ENCODE data around the gene CAPNS1.
"Not testable (repeated sequence)": the region's sequence is repeated elsewhere in the genome, so short reads cannot be mapped to it uniquely, and the experiment has no call there.

CAPNS1 gene

DNA sequence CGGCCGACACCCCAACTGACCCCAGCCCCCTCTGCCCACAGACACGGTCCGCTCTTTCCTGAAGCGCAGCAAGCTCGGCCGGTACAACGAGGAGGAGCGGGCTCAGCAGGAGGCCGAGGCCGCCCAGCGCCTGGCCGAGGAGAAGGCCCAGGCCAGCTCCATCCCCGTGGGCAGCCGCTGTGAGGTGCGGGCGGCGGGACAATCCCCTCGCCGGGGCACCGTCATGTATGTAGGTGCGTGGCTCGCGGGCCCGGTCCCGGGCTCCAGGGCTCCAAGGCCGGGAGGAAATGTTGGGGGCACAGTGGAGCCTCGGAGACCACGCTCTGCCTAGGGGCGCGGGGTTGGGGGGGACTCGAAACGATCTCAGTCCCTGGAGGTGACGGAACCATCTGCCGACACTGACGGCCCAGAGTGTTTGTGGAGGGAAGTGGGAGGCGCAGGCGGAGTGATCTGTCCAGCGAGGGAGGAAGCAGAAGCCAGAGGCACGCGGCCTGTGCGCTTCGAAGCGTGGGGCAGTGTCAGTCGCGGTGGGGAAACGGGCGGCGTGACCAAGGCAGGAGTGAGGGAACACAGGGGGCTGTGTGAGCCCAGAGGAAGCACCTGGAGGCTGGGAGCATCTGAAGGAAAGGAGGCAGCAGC lies 18.3 kb upstream of the CAPNS1 start:
- Histone ChIP-seq H3K27me3 (ENCODE audit: low read depth) (no peaks in the 10 kb centered on the region), H3K9me3 (no peaks in the 10 kb centered on the region), H3K36me3 (replicated peaks) (peaks cover 43% of the 10 kb centered on the region), H3K4me3 (no peak overlapping the region), H3K4me1 (peaks cover 6% of the 10 kb centered on the region)
- in situ Hi-C loops (cut with MboI; ENCODE audit: low sequenced_read_pairs) = no loop called here
- no peak for DNase-seq (ENCODE audit: low spot score in 2 of 2)

- in situ Hi-C loops (cut with MboI; ENCODE audit: low sequenced_read_pairs) = loop anchor here (5.0 kb wide), 1 partner anchor 47 kb away; no protein-coding TSS in a partner anchor
- Histone ChIP-seq H3K9me3 (no peaks in the 10 kb centered on the region), H3K4me1 (peaks cover 11% of the 10 kb centered on the region), H3K4me3 (no peak overlapping the region), H3K36me3 (replicated peaks) (peaks cover 23% of the 10 kb centered on the region), H3K27me3 (ENCODE audit: low read depth) (no peaks in the 10 kb centered on the region)
- no peak for DNase-seq (ENCODE audit: low spot score in 2 of 2)
These were observed 14.3 kb upstream of the CAPNS1 start for GRCh38 chr19:36125557-36125956.

DNA sequence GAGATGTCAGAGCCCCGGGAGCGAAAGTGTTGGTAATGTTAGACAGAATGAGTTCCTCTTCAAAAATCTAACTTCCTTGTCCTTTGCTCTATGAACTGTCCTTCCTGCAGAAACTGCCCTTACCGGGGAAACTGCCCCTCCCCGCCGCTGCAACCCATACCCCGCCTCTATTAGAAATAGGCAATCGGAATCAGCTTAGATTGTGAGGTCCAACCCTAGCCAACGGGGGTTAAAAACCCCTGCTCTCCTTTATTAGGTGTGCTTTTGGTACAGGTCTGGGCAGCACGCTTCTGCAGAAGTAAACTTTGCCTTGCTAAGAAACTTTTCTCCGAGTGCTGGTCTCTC lies 11.5 kb upstream of the CAPNS1 start:
- Histone ChIP-seq H3K4me3 (peak overlapping the region; percentile 45), H3K9me3 (no peaks in the 10 kb centered on the region), H3K4me1 (peaks cover 11% of the 10 kb centered on the region), H3K27me3 (ENCODE audit: low read depth) (no peaks in the 10 kb centered on the region), H3K36me3 (replicated peaks) (peaks cover 14% of the 10 kb centered on the region)
- in situ Hi-C loops (cut with MboI; ENCODE audit: low sequenced_read_pairs) = loop anchor here (5.0 kb wide), 1 partner anchor 44 kb away; no protein-coding TSS in a partner anchor
- DNase-seq (ENCODE audit: low spot score in 2 of 2) = peak; percentile 16 to 57

DNA sequence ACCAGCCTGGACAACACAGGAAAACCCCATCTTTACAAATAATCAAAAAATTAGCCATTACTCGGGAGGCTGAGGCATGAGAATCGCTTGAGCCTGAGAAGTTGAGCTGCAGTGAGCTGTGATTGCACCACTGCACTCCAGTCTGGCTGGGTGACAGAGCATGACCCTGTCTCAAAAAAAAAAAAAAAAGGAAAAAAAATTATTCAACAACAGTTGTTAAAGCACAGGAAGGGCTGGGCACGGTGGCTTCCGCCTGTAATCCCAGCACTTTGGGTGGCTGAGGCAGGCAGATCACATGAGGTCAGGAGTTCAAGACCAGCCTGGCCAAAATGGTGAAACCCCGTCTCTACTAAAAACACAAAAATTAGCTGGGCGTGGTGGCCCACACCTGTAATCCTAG lies 8.6 kb upstream of the CAPNS1 start:
- DNase-seq (ENCODE audit: low spot score in 2 of 2); H3K4me3 ChIP-seq; H3K27me3 ChIP-seq (ENCODE audit: low read depth); H3K36me3 ChIP-seq (replicated peaks); H3K9me3 ChIP-seq; in situ Hi-C loops (cut with MboI; ENCODE audit: low sequenced_read_pairs): not testable (repeated sequence)
- peaks cover 11% of the 10 kb centered on the region for H3K4me1 ChIP-seq

DNA sequence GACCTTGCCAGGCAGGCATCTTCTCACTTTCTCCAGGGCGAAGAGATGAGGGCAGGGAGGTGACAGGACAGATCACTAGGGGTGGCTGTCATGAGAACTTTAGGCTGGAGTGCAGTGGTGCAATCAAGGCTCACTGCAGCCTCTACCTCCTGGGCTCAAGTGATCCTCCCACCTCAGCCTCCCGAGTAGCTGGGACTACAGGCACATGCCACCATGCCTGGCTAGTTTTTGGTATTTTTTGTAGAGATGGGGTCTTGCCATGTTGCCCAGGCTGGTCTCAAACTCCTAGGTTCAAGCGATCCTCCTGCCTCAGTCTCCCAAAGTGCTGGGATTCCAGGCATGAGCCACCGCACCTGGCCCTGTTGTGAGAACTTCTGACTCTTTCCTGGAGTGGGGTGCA lies 5.0 kb upstream of the CAPNS1 start:
- in situ Hi-C loops (cut with MboI; ENCODE audit: low sequenced_read_pairs) = not testable (repeated sequence)

DNA sequence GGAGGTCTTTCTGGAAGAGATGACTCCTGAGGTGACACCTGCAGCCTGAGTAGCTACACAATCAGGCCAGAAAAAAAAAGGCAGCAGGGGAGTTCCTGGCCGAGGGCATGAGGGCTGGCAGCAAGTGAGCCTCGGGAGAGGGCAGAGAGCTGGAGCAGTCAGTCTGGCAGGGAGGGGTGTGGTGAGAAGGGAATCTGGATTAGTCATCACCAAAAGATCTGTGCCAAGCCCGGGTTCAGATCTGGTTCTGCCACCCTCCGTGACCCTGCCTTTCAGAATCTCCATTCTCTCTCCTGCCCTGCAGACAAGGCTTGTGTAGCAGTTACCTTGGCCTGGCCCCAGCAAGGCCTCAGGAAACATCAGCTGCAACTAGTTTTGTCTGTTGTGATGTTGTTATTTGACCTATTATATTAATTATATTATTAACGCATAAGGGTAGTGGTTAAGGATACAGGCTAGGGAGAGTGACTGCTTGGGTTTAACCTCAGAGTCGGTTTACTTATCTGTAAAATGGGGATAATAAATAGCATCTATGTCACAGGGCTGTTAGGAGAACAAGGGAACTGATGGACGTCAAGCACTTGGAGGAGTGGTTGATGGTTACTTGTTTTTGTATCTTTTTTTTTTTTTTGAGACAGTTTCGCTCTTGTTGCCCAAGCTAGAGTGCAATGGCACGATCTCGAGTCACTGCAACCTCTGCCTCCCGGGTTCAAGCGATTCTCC lies 2.7 kb upstream of the CAPNS1 start:
- Histone ChIP-seq H3K4me1 (peaks cover 4% of the 10 kb centered on the region), H3K27me3 (ENCODE audit: low read depth) (no peaks in the 10 kb centered on the region), H3K9me3 (no peaks in the 10 kb centered on the region), H3K4me3 (no peak overlapping the region), H3K36me3 (replicated peaks) (peaks cover 2% of the 10 kb centered on the region; the same call in 1 of the 2 replicates)
- no peak for DNase-seq (ENCODE audit: low spot score in 2 of 2)
- in situ Hi-C loops (cut with MboI; ENCODE audit: low sequenced_read_pairs) = no loop called here

More for the DNA sequence above, 5.0 kb upstream of the CAPNS1 start:
- not testable (repeated sequence) for H3K36me3 ChIP-seq (replicated peaks); H3K4me3 ChIP-seq; DNase-seq (ENCODE audit: low spot score in 2 of 2); H3K9me3 ChIP-seq; H3K27me3 ChIP-seq (ENCODE audit: low read depth); H3K4me1 ChIP-seq

DNA sequence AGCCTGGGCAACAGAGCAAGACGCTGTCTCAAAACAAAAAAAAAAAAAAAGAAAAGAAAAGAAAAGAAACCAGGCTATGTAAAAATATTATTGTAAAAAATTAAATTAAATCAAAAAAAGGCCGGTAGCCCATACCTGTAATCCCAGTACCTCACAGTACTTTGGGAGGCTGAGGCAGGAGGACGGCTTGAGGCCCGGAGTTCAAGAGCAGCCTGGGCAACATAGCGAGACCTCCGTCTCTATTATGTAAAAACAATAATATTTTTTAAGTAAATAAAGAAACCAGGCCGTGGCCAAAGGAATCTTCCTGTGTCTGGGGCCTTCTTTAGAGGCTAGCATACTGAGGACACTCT lies 770 bp upstream of the CAPNS1 start:
- H3K9me3 ChIP-seq = no peaks in the 10 kb centered on the region
- peaks cover 4% of the 10 kb centered on the region for H3K4me1 ChIP-seq
- DNase-seq (ENCODE audit: low spot score in 2 of 2) = no peak
- in situ Hi-C loops (cut with MboI; ENCODE audit: low sequenced_read_pairs) = no loop called here
- peak overlapping the region; percentile 98 for H3K4me3 ChIP-seq
- no peaks in the 10 kb centered on the region for H3K27me3 ChIP-seq (ENCODE audit: low read depth)
- peaks cover 14% of the 10 kb centered on the region for H3K36me3 ChIP-seq (replicated peaks)

- DNase-seq (ENCODE audit: low spot score in 2 of 2) = peak; percentile 51 to 81
- in situ Hi-C loops (cut with MboI; ENCODE audit: low sequenced_read_pairs) = no loop called here
- Histone ChIP-seq H3K36me3 (replicated peaks) (peaks cover 26% of the 10 kb centered on the region), H3K4me3 (peak overlapping the region; percentile 98), H3K27me3 (ENCODE audit: low read depth) (no peaks in the 10 kb centered on the region), H3K4me1 (peaks cover 4% of the 10 kb centered on the region), H3K9me3 (no peaks in the 10 kb centered on the region)
These were observed 605 bp downstream of the CAPNS1 start for GRCh38 chr19:36140304-36141038.

DNA sequence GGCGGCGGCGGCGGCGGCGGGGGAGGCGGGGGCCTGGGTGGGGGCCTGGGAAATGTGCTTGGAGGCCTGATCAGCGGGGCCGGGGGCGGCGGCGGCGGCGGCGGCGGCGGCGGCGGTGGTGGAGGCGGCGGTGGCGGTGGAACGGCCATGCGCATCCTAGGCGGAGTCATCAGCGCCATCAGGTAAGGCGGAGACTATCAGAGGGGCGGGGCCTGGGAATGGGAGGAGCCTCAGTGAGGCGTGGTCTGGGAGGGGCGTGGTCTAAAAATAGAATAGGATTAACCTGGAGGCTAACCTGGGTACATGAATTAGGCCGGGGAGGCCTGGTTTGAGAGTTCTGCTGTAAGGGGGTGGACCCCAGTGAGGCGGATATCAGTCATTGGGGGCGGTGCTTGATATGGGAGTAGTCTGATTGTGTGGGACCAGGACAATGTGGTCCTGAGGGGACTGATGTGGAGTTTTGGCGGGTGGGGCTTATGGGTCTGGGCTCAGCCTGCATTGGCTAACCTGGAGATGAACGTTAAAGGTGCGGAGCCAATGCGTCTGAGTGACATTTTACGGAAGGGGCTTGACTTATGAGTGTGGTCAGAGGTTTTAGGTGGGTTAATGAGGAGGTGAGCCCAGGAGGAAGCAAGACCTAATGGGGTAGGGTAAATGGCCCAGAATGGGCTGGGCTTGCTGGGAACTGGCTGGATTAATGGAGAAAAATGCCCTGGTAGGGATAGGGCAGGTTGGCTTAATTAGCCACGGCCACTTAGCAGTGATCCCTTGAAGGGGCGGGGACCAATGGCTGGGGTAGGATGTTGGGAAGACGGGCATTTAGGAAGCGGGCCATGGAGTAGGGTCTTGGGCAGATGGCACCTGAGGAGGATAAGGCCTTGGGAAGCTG lies 1.4 kb downstream of the CAPNS1 start:
- Histone ChIP-seq H3K4me3 (peak overlapping the region; percentile 98), H3K27me3 (ENCODE audit: low read depth) (no peaks in the 10 kb centered on the region), H3K9me3 (no peaks in the 10 kb centered on the region), H3K36me3 (replicated peaks) (peaks cover 34% of the 10 kb centered on the region), H3K4me1 (peaks cover 4% of the 10 kb centered on the region)
- in situ Hi-C loops (cut with MboI; ENCODE audit: low sequenced_read_pairs) = no loop called here
- peak; percentile 79 to 90 for DNase-seq (ENCODE audit: low spot score in 2 of 2)

DNA sequence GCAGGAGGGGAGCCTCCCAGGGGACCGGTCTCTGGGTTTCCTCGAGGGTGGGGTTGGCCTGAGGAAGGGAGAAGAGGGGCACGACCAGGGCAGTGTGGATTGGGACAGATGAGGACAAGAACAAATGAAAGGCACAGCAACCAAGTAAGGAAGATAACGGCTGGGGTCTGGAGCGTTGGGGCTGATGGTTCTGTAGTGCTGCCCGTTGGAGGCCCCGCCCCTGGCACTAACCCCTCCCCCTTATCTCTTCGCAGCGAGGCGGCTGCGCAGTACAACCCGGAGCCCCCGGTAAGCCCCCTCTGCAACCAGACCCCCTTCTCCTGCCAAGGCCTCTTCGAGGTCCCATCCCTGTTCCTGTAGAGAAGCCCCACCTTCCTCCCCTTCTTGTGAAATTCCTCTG lies 2.2 kb downstream of the CAPNS1 start:
- H3K9me3 ChIP-seq = no peaks in the 10 kb centered on the region
- peaks cover 4% of the 10 kb centered on the region for H3K4me1 ChIP-seq
- in situ Hi-C loops (cut with MboI; ENCODE audit: low sequenced_read_pairs) = no loop called here
- no peak overlapping the region for H3K4me3 ChIP-seq
- H3K27me3 ChIP-seq (ENCODE audit: low read depth) = no peaks in the 10 kb centered on the region
- H3K36me3 ChIP-seq (replicated peaks) = peaks cover 41% of the 10 kb centered on the region
- DNase-seq (ENCODE audit: low spot score in 2 of 2) = no peak

GRCh38 chr19:36142496-36142895 lies 2.6 kb downstream of the CAPNS1 start:
- in situ Hi-C loops (cut with MboI; ENCODE audit: low sequenced_read_pairs) = no loop called here

GRCh38 chr19:36144624-36145023 lies 4.8 kb downstream of the CAPNS1 start:
- in situ Hi-C loops (cut with MboI; ENCODE audit: low sequenced_read_pairs) = no loop called here
- Histone ChIP-seq H3K36me3 (replicated peaks) (peaks cover 51% of the 10 kb centered on the region), H3K4me3 (no peak overlapping the region), H3K9me3 (no peaks in the 10 kb centered on the region), H3K4me1 (peaks cover 4% of the 10 kb centered on the region; the same call in 1 of the 2 replicates), H3K27me3 (ENCODE audit: low read depth) (no peaks in the 10 kb centered on the region)
- no peak for DNase-seq (ENCODE audit: low spot score in 2 of 2)

More at GRCh38 chr19:36142496-36142895, 2.6 kb downstream of the CAPNS1 start:
- Histone ChIP-seq H3K4me3 (no peak overlapping the region), H3K36me3 (replicated peaks) (peaks cover 46% of the 10 kb centered on the region), H3K9me3 (no peaks in the 10 kb centered on the region), H3K27me3 (ENCODE audit: low read depth) (no peaks in the 10 kb centered on the region), H3K4me1 (peaks cover 4% of the 10 kb centered on the region)
- no peak for DNase-seq (ENCODE audit: low spot score in 2 of 2)

DNA sequence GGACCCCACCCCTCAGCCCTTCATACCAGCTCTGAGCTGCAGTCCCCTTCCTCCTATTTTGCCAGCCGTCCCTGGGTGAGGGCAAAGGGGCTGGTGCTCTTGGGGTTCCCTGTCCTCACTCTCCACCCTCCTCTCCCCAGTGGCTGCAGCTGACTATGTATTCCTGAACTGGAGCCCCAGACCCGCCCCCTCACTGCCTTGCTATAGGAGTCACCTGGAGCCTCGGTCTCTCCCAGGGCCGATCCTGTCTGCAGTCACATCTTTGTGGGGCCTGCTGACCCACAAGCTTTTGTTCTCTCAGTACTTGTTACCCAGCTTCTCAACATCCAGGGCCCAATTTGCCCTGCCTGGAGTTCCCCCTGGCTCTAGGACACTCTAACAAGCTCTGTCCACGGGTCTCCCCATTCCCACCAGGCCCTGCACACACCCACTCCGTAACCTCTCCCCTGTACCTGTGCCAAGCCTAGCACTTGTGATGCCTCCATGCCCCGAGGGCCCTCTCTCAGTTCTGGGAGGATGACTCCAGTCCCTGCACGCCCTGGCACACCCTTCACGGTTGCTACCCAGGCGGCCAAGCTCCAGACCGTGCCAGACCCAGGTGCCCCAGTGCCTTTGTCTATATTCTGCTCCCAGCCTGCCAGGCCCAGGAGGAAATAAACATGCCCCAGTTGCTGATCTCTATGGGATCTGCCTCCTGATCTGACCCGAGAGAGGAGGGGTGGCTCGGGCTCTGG lies 10.0 kb downstream of the CAPNS1 start:
- in situ Hi-C loops (cut with MboI; ENCODE audit: low sequenced_read_pairs) = no loop called here
- no peaks in the 10 kb centered on the region for H3K4me1 ChIP-seq
- H3K27me3 ChIP-seq (ENCODE audit: low read depth) = no peaks in the 10 kb centered on the region
- peaks cover 40% of the 10 kb centered on the region for H3K36me3 ChIP-seq (replicated peaks)
- no peak overlapping the region for H3K4me3 ChIP-seq
- H3K9me3 ChIP-seq = no peaks in the 10 kb centered on the region
- DNase-seq (ENCODE audit: low spot score in 2 of 2) = no peak
